GM21515 (cell line): ENCODE measurements around the gene CHCHD6.
A peak's percentile ranks its signal among the peaks of the same experiment; 100 is the strongest.

ENCODE experiments used
- ATAC-seq: cut with Tn5 transposase; IDR thresholded peaks from one replicate; pipeline ENCODE4 v1.9.1; 2021; ENCODE audit not compliant: unreplicated experiment

CHCHD6 gene

DNA sequence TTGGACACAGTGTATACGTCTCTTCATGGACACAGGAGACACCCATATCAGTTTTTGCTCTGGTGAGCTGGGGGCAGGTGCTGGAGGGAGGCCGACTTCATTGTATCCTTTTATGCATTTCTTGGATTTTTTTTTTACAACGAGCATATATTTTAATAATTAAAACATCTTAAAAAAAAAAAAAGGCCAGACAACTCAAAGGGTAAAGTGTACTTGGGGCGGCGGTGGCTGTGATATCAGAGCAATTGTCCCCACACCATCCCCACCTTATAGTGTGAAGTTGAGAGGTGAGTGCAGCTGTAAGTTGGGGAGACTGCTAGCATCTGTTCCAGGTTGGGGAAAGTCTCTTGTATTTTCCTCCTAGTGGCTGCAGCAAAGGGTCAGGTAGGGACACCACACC, 266.9 kb downstream of the CHCHD6 start:
- no peak for ATAC-seq

DNA sequence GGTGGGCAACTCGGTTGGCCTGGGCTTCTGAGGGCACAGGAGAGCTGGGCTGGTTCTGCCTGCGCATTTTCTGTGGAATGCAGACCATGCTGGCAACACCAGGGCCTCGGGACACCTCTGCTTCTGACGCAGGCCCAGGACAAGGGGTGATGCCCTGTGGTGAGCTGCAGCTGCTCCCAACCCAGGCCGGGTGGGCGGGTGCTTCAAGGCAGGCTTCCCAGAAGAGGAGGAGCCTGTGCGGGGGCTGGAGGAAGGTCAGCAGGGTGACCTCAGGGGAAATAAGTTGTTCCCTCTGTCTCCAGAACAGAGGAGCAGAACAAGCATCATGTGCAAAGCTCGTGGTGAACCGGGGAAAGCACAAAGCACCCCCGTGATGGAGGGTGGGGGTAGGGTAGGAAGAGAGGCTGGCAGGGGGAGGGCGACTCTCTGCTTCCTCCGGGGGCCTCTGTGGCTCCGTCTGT, 267.9 kb downstream of the CHCHD6 start:
- ATAC-seq, result no peak

DNA sequence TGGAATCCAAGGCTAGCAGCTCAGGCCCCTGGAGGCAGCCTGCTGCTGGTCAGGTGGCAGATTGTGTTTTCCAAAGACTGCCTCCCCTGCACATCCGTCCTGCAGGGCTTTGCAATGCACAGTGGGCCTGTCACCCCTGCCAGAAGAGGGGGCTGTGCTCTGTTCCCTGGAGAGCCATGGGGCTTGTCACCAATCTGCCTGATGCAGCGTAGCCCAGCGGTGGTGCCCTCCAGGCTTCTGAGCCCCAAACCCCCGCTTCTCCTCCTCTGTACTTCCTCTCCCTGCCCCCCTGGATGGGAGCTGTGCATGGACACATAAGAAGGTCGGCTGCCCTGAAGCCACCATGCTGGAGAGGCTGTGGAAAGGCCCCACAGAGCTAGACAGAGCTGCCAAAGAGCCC, 268.8 kb downstream of the CHCHD6 start:
- ATAC-seq, result no peak

DNA sequence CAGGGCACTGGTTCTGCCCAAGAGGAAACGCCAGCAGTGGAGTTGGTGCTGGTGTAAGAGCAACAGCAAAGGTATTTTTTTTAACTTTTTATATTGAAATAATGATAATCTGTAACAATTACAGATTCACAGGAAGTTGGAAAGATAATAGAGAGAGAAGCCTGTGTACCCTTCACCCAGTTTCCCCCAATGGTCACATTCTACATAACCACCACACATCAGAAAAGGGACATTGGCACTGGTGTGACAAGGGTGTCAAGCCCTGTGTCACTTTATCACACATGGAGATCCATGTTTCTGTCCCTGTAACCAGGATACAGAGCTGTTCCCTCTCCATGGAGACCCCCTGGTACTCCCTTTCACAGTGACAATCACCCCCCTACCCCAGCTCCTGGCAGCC, 269.8 kb downstream of the CHCHD6 start:
- ATAC-seq, result no peak

DNA sequence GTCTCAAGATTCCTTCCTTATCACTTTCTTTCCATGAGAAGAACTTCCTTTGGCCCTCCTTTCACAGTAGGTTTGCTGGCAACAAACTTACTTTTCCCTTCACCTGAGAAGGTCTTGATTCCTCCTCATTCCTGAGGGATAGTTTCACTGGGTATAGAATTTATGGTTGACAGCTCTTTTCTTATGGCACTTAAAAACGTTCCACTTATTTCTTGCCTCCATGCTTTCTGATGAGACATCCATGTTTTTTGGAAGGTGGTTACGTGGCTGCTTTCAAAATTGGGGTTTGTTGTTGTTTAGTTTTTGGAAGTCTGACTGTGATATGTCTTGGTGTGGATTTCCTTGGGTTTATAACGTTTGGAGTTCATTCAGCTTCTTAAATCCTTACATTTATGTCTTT, 270.7 kb downstream of the CHCHD6 start:
- ATAC-seq, result no peak

DNA sequence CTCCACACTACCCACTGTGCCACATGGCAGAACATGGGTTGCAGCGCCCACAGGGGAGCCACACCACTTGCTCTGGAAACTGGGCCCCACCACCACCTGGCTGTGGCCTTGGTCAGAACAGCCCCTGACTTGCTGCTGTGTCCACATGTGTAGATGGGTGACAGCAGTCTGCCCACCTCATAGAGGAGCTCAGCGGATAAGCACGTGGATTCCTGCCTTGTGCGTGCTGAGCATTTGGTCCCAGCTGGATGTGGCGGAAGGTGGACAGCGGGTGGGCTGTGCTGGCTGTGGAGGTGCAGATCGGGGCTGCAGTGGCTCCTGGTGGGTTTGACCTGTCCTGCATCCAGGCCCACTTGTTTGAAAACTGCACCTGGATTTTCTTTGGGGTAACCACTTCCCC, 272.9 kb downstream of the CHCHD6 start:
- ATAC-seq, result no peak

DNA sequence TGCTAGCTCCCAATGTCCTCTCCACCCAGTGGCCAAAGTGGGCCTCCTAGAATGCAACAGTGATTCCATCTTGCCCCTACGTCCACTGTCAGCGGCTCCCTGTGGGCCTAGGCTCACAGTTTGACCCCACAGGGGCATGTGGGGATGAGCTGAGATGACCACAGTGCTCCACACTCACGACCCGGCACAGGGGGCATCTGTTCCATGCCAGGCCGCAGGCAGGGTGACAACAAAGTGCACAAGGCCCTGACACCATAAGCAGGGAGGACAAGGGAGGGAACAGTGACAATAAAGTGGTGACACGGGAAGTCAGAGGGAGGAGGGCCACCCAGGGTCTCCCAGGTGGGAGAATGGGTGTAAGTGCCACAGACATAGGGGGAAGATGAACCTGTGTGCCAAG, 273.8 kb downstream of the CHCHD6 start:
- no peak for ATAC-seq

DNA sequence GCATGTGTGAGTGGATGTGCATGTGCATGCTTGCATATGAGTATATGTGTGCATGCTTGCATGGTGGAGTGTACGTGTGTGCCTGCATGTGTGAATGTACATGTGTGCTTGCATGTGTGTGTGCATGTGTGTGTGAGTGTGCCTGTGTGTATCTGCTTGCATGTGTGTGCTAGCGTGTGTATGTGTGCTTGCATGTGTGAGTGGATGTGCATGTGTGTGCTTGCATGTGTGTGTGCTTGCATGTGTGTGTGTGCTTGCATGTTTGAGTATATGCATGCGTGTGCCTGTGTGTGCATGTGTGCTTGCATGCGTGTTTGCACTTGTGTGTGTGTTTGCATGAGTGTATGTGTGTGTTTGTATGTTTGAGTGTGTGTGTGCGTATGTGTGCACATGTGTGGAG, 274.3 kb downstream of the CHCHD6 start:
- ATAC-seq, result no peak

DNA sequence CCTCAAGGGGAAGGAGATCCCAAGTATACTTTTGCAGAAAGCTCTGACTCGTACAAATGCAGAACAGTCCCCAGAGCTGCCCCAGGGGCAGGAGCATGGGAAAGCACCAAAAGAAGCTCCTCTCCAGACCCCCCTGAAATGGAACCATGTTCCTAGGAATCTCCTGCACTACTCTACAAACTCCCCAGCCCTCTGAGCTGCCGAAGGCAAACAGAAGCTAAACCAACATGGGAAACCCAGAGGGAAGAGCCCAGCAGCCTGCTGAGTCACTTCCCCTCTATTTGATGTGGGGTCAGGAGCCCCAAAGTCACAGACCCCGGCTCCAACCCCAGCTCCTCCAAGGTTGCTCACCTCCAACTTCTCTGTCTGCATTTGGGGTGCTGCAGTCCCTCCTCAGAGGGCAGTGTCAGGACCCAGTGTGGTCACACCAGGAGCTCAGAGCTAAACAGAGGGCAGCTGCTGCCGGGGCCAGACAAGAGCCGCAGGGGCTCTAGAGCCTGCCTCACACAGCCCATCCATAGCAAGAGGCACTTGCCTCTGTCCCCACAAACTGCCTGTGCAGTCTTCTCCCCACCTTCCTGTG, 275.1 kb downstream of the CHCHD6 start:
- no peak for ATAC-seq

DNA sequence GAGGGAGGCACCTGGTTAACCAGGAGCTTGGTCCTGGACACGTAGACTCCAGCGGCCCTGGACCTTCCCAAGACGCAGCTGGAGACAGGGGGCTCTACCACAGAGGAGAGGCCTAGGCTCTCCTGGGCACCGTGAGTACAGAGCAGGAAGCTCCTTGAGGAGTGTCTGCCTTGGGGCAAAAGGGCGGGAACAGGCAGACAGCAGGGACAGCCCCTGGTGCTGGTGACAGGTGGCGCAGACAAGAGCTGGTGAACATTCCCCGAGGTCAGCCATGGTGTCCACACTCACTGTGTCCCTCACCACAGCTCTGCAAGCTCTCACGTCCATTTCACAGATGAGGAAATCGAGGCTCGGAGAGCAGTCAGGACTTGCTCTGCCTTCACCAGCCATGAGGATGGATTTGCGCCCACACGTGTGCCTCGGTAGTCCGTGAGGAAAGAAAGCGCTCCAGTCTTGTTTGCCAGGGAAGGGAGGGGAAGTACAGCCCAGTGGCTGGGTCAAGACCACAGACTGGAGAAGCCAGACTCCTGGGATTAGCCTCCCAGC, 276.3 kb downstream of the CHCHD6 start:
- ATAC-seq, result no peak

DNA sequence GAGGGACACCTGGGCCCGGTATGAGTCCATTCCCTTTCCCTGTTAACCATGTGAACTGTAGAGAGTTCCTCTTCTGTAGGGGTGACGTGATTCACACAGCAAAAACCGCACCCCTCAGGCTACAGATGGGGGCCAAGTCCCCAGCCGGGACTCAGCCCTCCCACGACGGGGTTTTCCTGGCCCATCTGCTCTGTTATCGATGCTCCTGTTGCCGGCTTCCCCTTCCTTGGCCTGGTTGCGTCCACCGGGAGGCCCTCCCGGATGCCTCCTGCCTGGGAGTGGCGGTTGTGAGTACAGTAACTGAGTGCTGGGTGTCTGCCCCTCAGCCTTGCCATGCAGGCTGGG, 278.1 kb downstream of the CHCHD6 start:
- ATAC-seq, result peak; percentile 31

DNA sequence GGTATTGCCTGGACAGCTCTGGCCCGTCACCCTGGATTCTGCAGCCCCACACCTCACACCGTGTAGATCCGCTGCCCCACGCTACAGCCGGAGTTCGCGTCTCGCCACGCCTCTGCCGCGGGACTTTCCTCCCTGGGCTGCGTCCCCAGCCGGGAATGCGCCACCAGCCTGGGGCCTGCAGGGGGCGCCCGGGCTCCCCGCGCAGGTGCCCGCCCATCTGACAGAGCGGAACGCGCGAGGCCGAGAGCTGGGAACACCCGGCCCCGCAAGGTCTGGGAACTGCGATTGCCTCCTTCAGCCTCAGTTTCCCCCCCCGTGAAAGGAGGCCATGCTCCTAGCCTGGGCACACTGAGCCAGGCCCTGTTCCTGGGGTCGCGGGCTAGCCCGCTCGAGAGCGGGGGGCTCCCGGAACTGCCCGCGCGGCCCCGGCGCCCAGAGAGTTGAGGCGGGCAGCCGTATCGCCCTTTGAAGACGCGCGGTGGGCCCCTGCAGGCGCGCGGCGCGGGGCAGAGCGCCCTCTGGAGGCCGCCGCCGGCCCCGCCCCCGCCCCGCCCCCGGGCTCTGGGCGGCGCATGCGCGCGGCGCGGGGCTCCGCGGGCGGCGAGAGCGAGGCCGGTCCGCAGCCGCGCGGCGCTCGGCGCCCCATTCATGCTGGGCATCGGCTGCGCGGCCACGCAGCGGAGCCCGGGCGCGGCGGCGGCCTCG, 278.6 kb downstream of the CHCHD6 start, which contains the start of gene PLXNA1:
TSS of gene PLXNA1 (plus strand) at position 645 of the 705 bp plus-strand sequence. CDS start 5,479 bp downstream, outside the sequence.
- ATAC-seq, result peak; percentile 67

DNA sequence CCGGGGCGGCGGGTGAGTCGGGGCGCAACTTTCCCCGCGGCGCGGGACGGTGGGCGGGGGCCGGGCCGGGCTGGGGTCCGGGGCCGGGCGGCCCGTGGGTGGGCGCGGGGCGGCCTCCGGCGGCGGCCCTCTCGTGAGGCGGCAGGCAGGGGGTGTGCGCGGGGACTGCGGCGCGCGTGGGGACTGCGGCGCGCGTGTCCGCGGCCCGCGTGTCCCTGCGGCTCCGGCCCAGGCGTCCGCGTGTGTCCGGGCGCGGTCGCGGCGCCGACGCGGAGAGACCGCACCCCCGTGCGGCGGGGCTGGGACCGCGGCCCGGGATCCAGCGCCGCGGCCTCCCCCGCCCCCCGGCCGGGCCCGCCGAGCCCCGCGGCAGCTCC, 279.2 kb downstream of the CHCHD6 start:
- no peak for ATAC-seq

DNA sequence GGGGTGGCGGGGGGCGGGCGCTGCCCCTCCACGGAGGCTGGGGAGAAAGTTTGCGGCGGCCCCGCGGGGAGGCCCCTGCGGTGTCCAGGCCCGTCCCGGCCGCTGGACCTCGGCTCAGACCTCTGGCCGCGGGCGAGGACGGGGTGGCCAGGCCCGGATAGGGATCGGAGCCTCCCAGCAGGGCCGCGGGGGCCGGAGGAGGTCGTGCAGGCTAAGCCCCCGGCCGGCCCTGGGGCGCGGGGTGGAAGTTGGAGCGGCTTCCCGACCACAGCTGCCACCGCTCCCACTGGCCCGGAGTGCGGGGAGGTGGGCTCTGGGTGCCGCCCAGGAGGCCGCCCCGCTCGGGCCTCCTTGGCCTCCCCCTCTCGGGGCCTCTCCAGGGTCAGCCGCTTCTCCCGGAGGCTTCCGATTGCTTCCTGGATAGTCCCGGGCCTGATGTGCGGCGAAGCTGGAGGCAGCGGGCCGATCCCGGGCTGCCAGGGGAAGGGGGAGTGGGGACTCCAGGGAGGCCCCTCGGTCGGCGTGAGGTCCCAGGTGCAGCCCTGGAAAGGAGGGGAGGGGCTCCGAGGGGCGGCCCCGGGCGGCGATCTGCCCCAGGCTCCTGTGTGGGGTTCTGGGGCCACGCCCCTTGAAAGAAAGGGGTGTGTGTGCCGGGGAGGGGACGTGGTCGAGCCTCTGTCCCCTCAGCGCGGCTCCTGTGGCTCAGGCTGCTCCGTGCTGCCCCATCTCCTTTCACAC, 279.8 kb downstream of the CHCHD6 start:
- ATAC-seq, result no peak

DNA sequence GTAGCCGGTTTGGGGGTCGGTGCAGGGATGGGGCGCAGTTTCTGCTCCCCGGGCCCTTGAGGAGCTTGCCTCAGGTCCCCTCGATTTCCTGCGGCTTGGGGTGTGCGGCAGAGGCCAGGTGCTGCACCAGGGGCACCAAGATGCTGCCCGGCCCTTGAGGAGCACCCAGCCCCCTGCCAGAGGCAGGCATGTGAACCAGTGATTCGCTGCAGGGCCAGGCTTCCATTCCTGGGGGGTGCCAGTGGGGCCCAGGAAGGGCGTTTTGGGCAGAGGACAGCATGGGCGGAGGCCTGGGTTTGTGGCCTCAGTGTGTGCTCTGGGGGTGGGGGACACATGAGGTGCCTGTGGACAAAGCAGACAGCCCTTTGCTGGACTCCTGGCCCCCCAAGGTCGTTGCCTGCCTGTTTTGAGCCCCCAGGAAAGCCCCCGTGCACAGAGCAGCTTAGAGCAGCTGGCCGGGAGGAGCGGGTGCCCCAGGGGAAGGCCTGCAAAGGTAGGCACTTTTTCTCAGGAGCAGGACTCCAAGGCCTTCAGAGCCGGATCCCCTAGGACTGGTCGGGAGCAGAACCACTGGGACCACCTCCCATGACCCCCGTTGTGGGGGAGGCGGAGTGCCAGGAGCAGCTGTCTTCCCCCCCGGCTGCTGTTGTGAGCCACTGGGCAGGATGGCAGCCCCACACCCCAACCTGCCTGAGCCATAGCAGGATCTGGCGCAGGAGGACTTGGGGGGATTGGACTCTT, 280.5 kb downstream of the CHCHD6 start:
- ATAC-seq, result no peak

DNA sequence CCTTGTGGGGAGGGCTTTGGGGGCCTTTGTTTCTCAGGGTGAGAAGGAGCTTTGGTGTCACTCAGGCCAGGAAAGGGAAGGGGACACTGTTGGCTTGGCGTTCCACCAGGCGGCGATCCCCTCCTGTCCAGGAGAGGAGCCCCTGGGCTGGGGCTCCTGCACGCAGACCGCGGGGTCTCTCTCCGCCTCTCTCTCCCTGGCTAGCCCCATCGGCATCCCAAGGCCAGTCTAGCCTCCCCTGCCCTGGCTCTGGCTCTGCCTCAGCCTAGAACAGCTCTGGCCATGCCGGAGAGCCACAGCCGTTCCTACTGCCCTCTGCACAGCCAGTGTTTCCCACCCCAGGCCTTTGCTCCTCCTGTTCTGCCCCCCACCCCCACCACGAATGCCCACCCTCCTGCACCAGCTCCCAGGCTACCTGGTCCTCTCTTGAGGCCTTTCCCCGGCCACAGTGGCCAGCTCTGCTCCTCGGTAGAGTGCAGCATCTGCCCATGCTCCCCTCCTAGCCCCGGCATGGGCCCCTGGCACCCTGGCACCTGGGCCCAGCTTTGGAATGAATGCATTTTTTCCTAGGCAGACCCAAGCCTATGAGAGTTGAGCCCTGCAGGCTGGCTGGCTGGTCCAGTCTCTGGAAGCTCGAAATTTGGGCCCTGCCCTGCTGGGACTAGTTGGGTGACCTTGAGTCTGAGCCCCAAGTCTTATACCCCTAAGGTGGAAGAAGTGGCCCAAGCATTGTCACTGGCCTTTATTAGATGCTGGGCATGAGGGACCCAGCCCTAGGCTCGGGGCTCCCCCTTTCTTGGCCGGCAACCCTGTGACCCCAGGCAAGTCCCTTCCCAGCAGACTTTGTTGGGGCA, 281.3 kb downstream of the CHCHD6 start:
- no peak for ATAC-seq

DNA sequence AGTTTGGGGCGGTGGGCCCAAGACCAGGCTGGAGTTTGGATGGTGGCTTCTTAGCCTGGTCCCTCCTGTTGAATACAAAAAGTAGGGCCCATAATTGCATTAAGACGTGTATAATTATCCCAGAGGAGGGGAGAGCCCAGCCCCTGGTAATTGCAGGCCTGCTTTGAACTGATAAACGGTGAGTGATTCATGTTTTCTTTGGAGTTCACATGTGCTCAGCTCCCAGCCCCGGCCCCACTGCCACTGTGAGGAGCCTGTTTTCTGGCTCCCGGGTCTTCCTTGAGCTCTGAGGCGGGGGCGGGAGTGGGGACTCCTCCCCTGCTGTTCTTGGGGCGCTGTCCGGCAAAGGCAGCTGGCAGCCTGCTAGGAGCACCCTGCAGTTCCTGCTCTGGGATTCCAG, 282.0 kb downstream of the CHCHD6 start:
- ATAC-seq, result no peak

DNA sequence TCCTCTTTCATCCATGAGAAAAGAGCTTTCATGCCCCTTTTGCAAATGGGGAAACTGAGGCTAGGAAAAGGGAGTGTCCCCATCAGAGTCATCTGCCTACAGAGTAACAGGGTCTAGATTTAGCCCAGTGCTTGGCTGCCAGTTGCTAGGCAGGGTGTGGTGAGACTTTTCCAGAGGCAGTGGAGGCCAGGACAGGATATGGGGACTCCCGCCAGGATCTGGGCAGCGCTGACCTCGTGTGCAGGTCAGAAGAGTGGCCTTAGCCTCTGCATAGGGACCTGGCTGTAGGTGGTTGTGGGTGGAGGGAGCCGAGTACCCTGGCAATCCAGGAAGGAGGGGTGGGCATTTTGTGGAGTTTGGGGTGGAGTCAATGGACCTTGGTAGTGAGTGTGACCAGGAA, 283.1 kb downstream of the CHCHD6 start:
- ATAC-seq, result no peak

DNA sequence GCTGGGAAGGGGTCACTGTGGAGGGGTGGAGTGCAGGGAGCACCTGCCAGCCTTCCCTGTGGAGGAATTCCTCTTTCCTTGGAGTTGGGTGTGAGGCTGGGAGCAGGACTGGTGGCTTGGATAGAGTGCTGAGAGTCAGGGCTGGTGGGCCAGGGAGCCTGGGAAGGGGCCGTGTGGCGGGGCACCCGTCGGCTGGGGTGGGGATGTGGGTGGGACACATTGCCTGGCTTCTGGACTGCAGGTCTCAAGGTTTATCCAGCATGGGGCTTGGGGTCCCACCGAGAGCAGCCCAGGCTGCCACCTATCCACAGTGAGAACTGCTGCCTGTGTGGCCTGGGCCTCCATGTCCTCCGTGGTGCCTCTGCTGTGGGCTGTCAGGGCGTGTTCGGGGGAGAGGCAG, 283.6 kb downstream of the CHCHD6 start:
- no peak for ATAC-seq

DNA sequence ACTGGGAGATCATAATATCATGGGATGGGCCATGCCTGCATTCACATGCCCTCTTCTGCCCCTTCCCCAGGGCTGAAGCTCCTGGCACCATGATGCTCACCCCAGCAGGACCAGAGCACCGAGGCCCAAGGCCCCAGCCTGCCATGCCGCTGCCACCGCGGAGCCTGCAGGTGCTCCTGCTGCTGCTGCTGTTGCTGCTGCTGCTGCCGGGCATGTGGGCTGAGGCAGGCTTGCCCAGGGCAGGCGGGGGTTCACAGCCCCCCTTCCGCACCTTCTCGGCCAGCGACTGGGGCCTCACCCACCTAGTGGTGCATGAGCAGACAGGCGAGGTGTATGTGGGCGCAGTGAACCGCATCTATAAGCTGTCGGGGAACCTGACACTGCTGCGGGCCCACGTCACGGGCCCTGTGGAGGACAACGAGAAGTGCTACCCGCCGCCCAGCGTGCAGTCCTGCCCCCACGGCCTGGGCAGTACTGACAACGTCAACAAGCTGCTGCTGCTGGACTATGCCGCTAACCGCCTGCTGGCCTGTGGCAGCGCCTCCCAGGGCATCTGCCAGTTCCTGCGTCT, 284.5 kb downstream of the CHCHD6 start:
- ATAC-seq, result no peak
